ENCODE results near the gene SCAMP4.

SCAMP4 gene, protein sequence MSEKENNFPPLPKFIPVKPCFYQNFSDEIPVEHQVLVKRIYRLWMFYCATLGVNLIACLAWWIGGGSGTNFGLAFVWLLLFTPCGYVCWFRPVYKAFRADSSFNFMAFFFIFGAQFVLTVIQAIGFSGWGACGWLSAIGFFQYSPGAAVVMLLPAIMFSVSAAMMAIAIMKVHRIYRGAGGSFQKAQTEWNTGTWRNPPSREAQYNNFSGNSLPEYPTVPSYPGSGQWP

DNA sequence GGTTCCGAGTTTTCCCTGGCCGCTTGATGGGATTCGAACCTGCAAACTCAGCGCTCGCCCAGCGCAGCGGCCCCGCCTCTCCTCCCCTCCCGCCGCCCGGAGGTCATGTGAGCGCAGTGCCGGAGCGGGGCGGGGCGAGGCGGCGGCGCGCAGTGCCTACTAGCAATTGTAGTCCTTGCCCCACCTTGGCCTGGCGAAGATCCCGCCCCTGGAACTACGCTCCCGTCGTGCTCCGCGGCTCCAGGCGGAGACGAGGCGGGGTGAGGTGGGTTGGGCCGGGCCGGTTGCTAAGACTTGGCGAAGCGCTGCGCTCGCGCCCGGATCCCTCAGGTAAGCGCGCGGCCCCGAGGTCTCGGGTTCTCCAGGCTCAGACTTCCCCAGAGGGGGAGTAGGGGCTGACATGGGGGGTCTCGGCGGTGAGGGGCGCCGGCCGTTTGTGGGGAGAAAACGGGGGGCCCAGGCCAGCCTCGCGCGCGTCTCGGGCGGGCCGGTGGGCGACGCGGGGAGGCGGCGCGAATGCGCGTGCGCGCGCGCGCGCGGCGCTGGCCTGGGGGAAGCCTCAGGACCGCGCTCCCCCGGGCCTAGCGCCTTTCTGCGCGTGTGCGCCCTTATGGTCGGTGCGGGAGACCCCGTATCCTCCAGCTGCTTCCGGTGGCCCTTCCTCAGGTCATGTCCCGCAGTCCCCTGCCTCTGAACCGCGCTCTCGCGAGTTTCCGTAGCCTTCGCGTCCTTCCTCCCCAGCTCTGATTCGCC, at the start of gene SCAMP4, which contains the start of gene ADAT3:
SCAMP4 (plus strand) TSS at position 290 of the 753 bp plus-strand sequence. CDS start 9,621 bp downstream, outside the sequence.
ADAT3 (plus strand) TSS at position 290 of the 753 bp plus-strand sequence. CDS start 6,649 bp downstream, outside the sequence.
- peak; percentile 100 for DNase-seq

DNA sequence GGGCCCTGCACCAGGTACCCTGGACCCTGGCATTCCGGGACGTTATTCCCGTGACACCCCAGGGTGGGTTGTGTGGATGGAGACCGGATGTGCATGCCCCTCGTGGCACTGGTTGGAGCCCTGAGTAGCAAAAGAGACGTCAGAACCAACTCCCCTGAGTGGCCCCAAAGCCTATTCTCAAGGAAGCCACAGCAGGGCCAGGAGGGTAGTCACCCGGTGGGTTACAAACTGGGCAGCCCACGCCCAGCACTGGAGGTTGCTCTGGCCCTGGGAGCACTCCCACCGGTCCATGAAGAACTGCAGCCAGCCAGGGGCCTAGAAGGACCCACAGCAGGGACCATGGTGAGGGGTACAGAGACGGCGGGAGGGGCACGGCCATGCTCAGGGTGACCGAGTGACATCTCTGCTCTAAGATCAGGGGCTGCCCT, 49.4 kb upstream of the SCAMP4 start:
- peak; percentile 64 for DNase-seq

DNA sequence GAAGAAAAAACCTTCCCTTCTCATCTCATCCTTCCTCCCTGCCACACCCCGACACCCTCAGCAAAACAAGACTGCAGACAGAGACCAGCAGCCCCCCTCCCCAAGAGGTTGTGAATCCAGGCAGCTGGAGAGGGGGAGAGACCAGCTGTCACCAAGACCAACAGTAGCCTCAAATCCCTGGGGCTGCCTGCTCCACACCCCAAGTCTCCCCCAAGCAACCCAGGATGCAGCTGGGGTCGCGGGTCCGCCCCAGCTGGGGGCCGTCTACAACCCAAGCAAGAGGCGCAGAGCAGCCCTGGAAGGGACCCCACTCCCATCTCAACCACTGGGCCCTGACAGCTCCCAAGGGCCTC, 48.9 kb upstream of the SCAMP4 start:
- DNase-seq, result no peak

DNA sequence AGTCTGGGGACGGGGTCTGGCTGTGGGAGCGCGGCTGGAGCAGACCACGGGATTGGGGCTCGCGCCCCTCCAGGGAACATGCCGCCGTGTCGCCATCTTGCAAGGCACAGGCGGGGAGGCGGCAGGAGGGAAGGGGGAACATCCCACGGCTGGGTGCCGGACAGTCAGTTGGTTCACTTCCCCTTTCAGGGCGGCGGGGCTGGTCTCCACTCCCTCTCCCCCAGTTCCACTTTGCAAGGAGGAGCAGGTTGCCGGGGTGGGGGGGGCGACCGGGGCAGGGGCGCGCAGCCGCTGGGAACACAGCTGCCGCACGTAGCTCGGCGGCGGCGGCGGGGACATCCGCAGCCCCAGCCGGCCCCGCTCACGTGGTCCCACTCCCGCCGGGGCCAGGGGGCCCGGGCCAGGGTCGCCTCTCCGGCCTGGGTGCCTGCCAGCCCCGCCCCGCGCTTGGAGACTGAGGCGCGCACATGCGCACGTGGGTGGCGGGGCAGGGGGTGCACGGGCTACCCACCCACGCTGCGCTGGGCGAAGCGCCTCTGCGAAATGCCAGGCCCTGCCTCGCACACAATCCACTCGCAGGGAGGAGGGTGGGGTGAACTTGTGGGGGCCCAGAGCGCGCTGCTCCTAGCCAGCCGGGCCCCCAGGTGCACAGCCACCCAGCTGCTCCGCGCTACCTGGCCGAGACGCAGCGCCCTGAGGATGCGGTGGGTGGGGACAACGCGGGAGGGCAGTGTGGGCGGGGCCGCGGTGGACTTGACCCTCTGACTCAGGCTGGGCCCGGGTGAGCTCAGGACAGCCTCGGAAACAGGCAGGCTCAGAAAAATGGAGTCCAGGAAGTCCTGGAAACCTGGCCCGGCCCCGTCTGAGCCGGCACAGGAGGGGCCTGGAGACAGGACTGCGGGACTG, 48.2 kb upstream of the SCAMP4 start:
- peak; percentile 68 for DNase-seq

DNA sequence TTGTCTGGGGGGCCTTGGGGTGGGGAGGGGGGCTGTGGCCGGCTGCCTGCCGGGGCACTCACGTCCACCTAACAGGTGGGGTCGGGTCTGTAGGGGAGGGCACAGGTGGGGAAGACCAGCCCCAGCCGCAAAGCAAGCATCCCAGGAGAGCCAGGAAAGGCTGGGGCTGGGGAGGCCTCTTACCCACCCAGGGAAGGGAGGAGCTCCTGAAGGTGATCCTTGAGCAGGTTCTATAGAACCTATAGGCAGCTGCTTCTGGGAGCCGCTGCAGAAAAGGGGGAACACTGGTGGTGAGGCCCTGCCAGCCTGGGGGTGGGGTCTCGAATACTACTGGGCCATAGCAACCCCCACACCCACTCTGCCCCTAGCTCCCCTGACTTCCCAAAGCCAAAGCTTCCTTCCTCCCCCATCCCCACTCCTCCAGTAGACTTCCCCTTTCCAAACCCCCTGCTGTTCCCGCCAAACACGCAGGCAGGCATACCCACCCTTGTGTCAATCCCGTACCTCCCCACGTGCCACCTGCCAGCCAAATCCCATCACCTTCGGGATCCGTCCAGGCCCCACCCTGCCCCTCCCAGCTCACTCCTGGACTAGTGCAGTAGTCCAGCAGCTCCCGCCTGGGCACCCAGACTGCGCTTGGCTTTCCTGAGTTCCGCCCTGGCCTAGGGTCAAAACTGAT, 47.4 kb upstream of the SCAMP4 start:
- DNase-seq, result no peak

DNA sequence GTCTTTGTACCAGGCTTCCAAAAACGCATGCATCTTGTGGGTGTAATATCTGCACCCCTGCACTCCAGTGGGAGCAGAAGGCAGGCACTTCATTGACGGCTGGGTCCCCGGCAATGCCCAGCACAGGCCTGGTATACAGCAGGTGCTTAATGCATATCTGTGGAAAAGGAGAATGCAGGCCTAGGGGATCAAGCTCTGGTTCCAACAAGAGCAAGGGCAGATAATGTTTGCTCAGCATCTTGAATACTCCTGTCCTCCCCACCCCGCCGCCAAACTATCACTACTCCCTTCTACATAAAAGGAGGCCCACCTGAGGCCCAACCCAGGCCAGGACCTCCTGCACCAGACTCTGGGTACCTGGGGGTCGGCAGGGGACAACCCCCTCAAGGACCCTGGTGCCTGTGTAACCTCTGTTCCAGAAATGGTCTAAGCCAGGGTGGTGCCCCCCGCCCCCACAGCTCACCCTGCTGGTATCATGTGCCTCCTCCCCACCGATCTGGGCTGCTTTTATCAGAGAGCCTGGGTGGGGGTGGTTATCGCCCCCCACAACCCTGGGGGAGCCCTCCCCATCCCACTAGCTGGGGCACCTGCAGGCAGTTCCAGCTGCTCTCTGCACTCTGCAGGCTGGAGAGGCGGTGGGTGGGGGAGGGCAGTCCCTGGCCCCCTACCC, 46.7 kb upstream of the SCAMP4 start:
- DNase-seq, result no peak

DNA sequence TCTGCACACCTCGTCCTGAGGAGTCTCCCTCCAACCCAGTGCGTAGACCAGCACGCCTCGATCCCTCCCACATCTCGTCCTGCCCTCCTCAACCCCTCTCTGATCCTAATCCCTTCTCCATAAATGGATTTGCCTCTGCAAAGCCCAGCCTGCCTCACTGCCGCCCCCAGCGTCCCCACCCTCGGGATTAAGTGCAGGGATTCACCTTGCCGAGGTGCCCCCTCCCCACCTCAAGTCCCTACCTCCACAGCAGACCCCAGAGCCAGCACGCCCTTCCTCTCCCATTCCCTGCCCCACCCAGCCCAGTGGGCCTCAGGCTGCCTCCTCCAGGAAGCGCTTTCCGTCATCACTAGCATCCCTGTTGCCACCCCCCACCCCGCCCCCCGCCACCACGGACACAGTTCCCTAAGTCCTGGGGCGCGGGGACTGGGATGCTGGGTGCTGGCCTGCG, 45.8 kb upstream of the SCAMP4 start:
- DNase-seq, result no peak

DNA sequence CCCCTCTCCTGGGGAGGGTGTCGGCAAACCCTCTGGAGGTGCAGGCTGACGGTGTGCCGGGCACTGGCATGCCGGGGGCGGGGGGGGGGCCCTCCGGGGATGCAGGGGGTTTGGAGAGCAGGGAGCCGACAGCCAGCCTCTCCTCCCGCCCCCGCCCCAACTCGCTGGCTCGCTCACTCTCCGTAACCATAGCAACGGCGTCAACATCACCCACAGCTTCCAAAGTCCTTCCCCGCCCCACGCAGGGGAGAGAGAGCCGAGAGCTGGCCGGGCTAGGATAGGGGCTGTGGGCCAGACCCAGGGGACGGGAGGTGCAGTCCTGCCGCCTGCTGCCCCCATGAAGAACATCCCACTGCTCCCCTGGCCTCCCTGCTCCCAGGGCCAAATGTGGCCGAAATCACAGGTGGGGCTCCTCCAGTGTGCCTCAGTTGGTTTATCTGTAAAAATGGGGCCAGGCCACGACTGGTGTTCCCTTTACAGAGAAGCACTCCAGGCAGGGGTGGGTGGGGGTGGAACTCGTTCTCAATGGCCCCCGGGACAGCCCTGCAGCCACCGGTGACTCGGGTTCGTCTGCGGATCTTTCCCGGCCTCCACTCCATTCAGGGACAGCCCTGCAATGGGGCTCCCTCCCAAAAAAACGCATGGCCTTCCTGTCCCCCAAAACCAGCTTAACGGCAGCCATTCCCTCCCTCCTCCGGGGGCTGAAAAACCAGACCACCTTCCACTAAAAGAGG, 45.0 kb upstream of the SCAMP4 start:
- DNase-seq, result peak; percentile 60

DNA sequence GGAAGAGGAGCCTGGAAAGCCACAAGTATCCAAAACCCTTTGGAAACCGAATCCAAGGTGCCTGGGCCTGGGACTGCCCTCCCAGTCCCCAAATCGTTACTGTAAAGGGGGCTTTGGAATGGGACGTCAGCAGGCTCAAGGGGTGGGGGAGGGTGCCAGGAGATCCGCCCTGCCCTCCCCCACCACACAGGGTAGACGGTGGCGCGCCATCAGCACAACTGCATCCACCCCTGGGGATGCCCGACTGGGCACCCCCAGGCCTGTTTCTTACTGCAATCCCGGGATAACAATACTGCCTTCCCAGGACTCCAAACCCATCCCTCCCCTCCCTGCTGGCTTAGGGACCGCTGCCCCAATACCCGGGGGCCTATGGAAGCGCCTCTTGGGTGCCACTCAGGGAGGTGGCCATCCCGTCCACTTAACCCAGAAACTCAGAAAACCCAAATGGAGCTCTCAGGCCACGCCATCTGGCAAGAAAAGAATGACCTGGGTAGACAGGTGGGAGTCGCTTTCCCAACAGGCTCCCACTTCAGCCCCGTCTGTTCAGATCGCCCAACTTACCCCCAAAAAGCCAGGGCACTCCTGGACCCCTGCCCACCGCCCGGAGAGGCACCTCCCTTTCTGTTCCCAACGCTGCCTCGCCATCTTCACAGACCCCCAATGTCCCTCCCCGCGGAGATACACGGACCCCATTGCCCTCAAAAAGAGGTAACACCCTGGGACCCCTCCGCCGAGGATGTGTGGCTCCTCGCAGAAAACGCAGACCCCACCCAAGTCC, 44.2 kb upstream of the SCAMP4 start:
- DNase-seq, result no peak

DNA sequence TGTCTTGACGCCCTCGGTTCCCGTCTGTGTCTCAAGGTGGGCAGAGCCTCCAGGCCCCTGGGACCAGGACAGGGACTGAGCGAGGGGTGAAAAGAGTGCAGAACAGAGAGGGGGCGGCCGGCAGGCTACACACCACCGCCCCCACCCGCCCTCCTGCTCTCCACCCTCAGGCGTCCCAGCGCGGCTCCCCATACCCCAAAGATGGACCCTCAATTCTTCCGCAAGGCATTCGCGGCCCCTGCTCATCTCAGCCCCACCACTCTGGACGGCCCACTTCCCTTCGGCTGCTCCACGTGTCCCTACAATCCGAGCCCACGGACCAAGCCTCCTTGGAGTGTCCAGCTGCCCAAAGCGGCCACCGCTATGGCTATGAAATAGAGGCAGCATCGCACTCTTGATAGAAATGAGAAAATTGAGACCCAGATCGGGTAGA, 43.6 kb upstream of the SCAMP4 start:
- DNase-seq, result no peak

DNA sequence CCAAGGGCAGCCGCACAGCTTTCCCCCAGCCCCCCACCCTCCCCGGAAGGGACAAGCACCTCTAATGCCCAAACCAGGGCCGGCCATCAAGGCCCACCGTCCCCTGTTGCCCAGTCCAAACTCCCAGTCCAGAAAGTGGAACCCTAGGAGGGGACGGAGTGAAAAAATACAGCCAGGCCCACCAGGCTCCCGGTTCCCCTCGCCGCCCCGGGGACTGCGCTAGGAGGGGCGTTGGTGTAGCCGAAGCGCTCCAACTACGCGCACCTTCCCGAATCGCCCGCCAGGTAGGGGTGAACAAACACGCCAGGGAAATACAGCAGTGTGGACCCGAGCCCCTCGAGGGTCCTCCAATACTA, 43.2 kb upstream of the SCAMP4 start:
- no peak for DNase-seq

DNA sequence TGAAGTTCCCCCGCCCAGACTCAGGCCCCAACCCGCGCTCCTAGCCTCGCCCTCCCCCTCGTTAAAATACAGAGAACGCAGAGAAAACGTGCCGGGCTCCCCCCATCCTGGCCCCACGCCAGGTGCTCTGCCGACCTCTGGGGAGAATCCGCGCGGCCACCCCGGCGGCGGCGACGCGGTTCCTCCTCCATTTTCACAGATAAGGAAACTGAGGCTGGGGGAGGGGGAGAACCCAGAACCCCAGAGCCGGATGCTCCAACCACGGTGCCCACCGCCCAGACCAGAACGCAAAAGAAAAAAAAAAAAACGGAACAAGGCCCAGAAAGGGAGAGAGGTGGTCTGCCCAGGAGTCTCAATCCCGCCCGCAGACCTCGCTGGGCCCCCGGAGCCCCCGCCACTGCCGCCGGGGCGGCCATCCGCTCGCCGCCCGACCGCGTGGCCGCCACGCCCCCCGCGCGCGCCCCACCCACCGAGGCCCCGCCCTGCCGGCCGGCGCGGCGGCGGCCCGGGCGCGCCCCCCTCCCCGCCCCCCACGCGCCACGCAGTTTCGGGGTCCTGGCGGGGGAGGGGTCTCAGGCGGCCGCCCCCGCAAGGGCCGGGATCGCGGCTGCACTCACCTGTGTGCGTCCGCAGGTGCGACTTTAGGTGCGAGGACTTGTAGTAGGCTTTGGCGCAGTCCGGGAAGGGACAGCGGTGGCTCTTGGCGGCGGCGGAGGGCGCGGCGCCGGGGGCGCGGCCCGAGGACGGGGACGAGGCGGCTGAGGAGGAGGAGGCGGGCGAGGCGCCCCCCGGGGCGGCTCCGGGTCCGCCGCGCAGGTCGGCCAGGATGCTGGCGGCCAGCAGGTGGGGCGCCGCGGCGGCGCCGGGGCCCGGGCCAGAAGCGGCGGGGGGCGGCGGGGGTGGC, 42.5 kb upstream of the SCAMP4 start:
- peak; percentile 66 for DNase-seq

DNA sequence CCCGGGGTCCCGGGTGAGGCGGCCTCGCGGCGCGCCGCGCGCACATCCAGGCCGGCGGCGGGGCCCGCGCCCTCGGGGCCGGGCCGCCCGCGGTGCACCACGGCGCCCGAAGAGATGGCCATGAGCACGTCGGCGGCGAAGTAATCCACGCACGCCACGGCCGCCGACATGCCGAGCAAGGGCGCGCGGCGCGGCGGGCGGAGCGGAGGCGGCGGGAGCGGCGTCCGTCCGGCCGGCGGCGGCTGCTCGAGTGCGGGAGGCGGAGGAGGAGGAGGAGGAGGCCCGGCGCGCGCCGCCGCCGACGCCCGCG, 41.9 kb upstream of the SCAMP4 start, which contains the start of gene KLF16:
KLF16 (minus strand) TSS at position 252 of the 310 bp plus-strand sequence; CDS start at position 170, 82 bp downstream.
- no peak for DNase-seq

DNA sequence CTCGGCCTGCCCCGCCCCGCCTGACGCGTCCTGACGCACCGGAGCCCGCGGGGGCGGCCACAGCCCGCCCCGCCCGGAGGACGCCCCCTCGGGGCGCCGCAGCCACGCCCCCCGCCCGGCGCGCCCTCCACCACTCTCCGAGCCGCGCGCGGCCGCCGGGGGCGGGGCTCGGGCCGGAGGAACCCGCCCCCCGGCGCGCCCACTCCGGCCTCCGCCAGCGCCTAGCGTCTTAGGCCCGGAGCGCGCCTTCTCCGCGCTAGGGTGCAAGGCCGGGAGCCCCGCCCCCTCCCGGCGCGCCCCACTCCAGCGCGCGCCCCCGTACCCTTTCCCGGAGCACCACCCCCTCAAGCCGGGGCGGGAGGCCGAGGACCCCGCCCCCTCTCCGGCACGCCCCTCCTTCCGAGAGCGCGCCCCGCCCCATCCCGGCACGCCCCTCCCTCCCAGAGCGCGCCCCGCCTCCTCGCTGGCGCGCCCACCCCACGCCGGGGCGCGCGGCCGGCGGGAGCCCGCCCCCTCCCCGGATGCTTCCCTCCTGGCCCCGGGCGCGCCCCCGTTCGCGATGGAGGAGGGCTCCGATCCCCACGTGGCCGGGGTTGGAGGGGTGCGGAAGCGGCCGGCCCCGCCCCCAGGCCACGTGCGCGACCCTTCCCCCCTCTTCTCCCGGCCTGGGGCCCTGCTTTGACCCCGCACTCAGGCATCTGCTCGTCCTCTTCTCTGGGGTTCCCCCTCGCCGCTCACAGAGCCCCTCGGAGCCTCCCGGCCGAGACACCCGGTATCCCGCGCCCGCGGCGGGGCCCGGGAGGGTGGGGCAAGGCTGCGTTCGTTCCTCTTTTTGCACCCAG, 41.3 kb upstream of the SCAMP4 start:
- peak; percentile 96 for DNase-seq

DNA sequence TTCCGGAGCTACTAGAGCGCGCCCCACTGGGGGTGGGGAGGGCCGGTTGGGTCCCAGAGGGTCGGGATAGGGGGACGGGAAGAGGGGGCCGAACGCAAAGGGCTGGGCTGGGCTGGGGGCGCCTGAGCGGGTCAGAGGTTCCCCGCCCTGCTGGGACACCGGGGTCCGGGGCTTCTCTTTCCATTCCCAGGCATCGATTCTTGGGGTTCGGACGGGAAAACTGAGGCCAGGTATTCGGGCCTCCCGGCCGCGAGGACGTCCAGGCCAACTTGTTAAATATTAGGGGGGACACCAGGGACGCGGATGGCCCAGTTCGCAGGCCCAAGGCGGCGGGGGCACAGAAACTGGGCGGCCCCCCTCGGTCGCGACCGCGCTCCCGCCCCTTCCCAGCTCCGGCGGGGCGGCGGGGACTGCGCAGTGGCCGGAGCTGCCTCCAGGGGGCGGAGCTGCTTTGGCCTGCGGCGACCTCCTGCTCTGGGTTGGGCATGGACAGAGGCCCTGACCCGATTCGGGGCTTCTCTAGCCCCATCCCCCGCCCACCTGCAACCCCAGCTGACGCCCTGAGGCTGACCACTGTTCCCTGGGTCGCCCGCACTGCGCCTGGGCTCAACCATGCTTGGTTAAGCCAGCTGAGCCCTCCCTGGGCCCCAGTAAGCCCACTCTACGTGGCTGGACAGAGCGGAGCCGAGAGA, 40.6 kb upstream of the SCAMP4 start:
- peak; percentile 77 for DNase-seq

DNA sequence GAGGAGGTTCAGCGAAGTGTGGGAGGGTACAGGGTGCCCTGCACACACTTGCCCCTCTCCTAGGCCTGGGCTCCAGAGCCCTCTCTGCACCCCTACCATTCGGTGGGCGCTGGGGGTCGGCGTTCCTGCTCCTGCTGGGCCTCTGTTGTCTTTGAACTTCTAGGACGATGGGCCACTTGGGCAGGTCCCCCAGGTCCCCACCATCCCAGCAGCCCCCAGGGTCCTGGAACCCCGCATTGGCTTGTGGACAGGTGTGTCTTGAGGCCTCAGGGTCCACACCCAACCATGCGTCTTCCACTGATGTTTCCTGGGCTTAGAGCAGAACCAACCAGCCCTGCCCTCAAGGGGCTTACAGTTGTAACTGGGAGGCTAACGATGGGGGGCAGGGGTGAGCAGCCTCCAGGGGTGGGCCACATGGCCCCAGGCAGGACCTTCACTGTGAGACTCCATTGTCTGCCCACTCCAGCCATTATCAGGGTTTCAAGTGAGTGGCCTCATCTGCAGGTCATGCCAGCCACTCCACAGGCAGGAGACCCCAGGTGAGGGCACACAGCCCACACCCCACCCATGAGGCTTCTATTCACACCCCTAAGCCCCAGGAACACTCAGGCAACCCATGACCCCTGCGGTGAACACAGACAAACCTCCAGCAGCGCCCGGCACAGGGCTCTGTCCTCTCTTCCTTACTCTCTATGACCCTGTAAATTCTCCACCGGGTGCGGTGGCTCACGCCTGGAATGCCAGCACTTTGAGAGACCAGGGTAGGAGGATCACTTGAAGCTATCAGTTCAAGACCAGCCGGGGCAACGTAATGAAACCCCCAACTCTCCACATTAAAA, 39.8 kb upstream of the SCAMP4 start:
- DNase-seq, result no peak
